Chondrocyte (in vitro differentiated cells): ENCODE results near the gene LMX1A. TPM values are rescaled to one million over a fixed set of nuclear protein-coding genes. Genes with fewer than 3 reads are reported as not detected.

Experiments
- DNase-seq: peaks from one replicate; pipeline ENCODE4 v3.0.0; 2021; ENCODE audit warnings: mixed read lengths, low spot score
- H3K27ac Mint-ChIP-seq: one replicate; pipeline ENCODE4 v1.8.0; 2021; ENCODE audit warnings: mild to moderate bottlenecking, moderate library complexity, mixed read lengths; ENCODE audit not compliant: unreplicated experiment
- H3K27me3 Mint-ChIP-seq: 2 replicates; pipeline ENCODE4 v1.8.0; 2021; ENCODE audit warnings: low read depth, mixed read lengths
- H3K36me3 Mint-ChIP-seq: 2 replicates; pipeline ENCODE4 v1.8.0; 2021; ENCODE audit warnings: low read depth, mixed read lengths
- H3K4me1 Mint-ChIP-seq: 2 replicates; pipeline ENCODE4 v1.8.0; 2021; ENCODE audit warnings: low read depth, mild to moderate bottlenecking, mixed read lengths
- H3K4me3 Mint-ChIP-seq: one replicate; pipeline ENCODE4 v1.8.0; 2021; ENCODE audit warnings: mild to moderate bottlenecking, moderate library complexity, mixed read lengths; ENCODE audit not compliant: unreplicated experiment
- H3K9me3 Mint-ChIP-seq: 2 replicates; pipeline ENCODE4 v1.8.0; 2021; ENCODE audit warnings: low read depth, mixed read lengths
- CTCF ChIP-seq: fragments of 200-600 bp; sonication (generic); IDR thresholded peaks from 2 replicates; pipeline ENCODE4 v1.5.0; 2021; ENCODE audit warnings: antibody characterized with exemption, mild to moderate bottlenecking, moderate library complexity
- total RNA-seq: library from RNA; stranded (reverse); gene quantifications from 3 replicates; pipeline ENCODE4 v1.2.1, GENCODE V29; 2021

The LMX1A gene
- total RNA-seq, 1 donor from 2014 or later: not detected

- Mint-ChIP-seq H3K36me3 (no peaks in the 10 kb centered on the region), H3K4me1 (no peaks in the 10 kb centered on the region), H3K9me3 (no peaks in the 10 kb centered on the region), H3K4me3 (no peak overlapping the region), H3K27me3 (no peaks in the 10 kb centered on the region), H3K27ac (no peak overlapping the region)
- DNase-seq: no peak
- TF ChIP-seq CTCF: no peak
These were observed 183.8 kb downstream of the LMX1A start for GRCh38 chr1:165172666-165173065.

GRCh38 chr1:165169729-165170128 is 186.8 kb downstream of the LMX1A start:
- no peak for TF ChIP-seq CTCF
- Mint-ChIP-seq H3K27ac (no peak overlapping the region), H3K27me3 (peaks cover 4% of the 10 kb centered on the region), H3K4me1 (no peaks in the 10 kb centered on the region), H3K4me3 (no peak overlapping the region), H3K9me3 (no peaks in the 10 kb centered on the region), H3K36me3 (no peaks in the 10 kb centered on the region)
- no peak for DNase-seq

- no peak overlapping the region for H3K27ac Mint-ChIP-seq
- H3K27me3 Mint-ChIP-seq: peaks cover 4% of the 10 kb centered on the region
These were observed 187.5 kb downstream of the LMX1A start for GRCh38 chr1:165169028-165169427.

GRCh38 chr1:165168467-165168866 is 188.0 kb downstream of the LMX1A start:
- Mint-ChIP-seq H3K27me3 (peaks cover 4% of the 10 kb centered on the region), H3K36me3 (no peaks in the 10 kb centered on the region), H3K4me3 (no peak overlapping the region), H3K9me3 (no peaks in the 10 kb centered on the region), H3K4me1 (no peaks in the 10 kb centered on the region), H3K27ac (no peak overlapping the region)
- TF ChIP-seq CTCF: no peak
- no peak for DNase-seq

More at GRCh38 chr1:165169028-165169427, 187.5 kb downstream of the LMX1A start:
- no peaks in the 10 kb centered on the region for H3K36me3 Mint-ChIP-seq
- no peak for DNase-seq
- no peak for TF ChIP-seq CTCF
- H3K4me3 Mint-ChIP-seq: no peak overlapping the region
- no peaks in the 10 kb centered on the region for H3K4me1 Mint-ChIP-seq
- no peaks in the 10 kb centered on the region for H3K9me3 Mint-ChIP-seq

GRCh38 chr1:165162671-165163241 is 193.8 kb downstream of the LMX1A start:
- no peak for DNase-seq
- no peaks in the 10 kb centered on the region for H3K36me3 Mint-ChIP-seq
- TF ChIP-seq CTCF: no peak

More at GRCh38 chr1:165162671-165163241, 193.8 kb downstream of the LMX1A start:
- peaks cover 6% of the 10 kb centered on the region for H3K27me3 Mint-ChIP-seq
- H3K4me3 Mint-ChIP-seq: no peak overlapping the region
- no peak overlapping the region for H3K27ac Mint-ChIP-seq
- H3K4me1 Mint-ChIP-seq: no peaks in the 10 kb centered on the region
- no peaks in the 10 kb centered on the region for H3K9me3 Mint-ChIP-seq
